ENCODE measurements around the gene OR2B6. TPM values are rescaled to one million over a fixed set of nuclear protein-coding genes. Genes with fewer than 3 reads are reported as not detected.

Gene OR2B6
- total RNA-seq, 1 experiment from 2014 or later: not detected

DNA sequence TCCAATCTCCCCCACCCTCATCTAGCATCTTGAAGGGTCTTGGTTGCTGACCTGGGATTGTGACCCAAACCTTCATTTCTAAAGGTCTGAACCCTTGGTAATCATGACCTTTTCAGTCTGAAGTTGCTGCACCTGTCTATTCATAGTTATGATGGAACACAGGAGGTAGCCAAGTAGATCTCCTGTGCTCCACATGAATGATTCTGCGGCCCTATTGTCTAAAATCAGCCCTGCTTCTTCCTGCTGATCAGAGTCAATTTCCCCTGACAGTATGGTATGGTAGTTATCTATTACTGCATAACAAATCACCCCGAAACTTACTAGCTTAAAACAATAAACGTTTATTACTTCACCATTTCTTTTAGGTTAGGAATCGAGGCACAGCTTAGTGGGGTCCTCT, 9.0 kb downstream of the OR2B6 start:
- Mint-ChIP-seq H3K27me3 (ENCODE audit: insufficient read depth, unreplicated experiment) (peaks cover 13% of the 10 kb centered on the region), H3K9me3 (ENCODE audit: unreplicated experiment) (no peaks in the 10 kb centered on the region), H3K36me3 (ENCODE audit: insufficient read depth, unreplicated experiment) (no peaks in the 10 kb centered on the region), H3K4me3 (ENCODE audit: unreplicated experiment) (no peak overlapping the region), H3K4me1 (ENCODE audit: low read depth, unreplicated experiment) (no peaks in the 10 kb centered on the region), H3K27ac (ENCODE audit: unreplicated experiment) (no peak overlapping the region)
- ChIA-PET POLR2A (no interaction called here), CTCF (no interaction called here)
- H3K36me3 ChIP-seq (ENCODE audit: control insufficient read depth, insufficient read depth, low read length): no peaks in the 10 kb centered on the region
- intact Hi-C loops (cut with micrococcal nuclease; ENCODE audit: unreplicated experiment): no loop called here
- H3K27me3 ChIP-seq (replicated peaks; ENCODE audit: control insufficient read depth, insufficient read depth, low read length): no peaks in the 10 kb centered on the region
- DNase-seq: no peak
- H3K4me3 ChIP-seq (ENCODE audit: low read depth, low read length): no peak overlapping the region
- no peaks in the 10 kb centered on the region for H3K4me1 ChIP-seq
- TF ChIP-seq, protein P1, sequence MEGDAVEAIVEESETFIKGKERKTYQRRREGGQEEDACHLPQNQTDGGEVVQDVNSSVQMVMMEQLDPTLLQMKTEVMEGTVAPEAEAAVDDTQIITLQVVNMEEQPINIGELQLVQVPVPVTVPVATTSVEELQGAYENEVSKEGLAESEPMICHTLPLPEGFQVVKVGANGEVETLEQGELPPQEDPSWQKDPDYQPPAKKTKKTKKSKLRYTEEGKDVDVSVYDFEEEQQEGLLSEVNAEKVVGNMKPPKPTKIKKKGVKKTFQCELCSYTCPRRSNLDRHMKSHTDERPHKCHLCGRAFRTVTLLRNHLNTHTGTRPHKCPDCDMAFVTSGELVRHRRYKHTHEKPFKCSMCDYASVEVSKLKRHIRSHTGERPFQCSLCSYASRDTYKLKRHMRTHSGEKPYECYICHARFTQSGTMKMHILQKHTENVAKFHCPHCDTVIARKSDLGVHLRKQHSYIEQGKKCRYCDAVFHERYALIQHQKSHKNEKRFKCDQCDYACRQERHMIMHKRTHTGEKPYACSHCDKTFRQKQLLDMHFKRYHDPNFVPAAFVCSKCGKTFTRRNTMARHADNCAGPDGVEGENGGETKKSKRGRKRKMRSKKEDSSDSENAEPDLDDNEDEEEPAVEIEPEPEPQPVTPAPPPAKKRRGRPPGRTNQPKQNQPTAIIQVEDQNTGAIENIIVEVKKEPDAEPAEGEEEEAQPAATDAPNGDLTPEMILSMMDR (IDR thresholded peaks at IDR 0.05; ENCODE audit: insufficient read depth in 1 of 2, low read depth in 1 of 2, low read length in 1 of 2, severe bottlenecking in 1 of 2, unreplicated experiment in 1 of 2): no peak
- peaks cover 5% of the 10 kb centered on the region; the same call in 1 of the 2 replicates for H3K9me3 ChIP-seq
- BruUV-seq (replicated peaks): no TSS peak

DNA sequence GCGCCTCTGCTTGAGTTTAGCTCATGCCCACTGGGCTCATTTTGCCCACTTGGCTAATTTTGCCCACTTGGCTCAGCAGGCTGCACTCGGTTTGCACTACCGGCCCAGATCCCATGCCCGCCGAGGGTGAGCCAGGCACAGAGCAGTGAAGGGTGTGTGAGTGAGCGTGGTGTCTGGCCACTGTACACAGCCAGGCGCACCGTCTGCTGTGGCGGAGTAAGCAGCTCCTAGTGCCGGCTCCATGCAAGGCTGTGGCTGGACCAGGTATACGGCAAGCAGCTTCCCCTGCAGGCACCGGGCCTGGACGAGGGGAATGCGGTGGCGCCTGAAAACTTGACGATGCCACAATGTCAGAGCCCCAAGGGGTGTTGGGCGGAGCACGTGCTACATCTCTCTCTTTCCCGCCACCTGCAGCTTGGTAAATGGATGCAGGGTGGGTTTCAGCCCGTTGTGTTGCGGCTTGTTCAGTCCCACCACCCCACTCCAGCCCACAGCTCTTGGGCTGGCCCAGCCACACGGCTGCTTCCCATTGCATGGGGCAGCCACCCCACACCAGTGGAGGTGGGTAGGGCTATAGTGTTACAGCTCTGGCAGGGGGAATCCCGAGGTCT, 9.9 kb downstream of the OR2B6 start:
- no peak overlapping the region for H3K27ac Mint-ChIP-seq (ENCODE audit: unreplicated experiment)
- H3K9me3 ChIP-seq: peaks cover 5% of the 10 kb centered on the region; the same call in 1 of the 2 replicates
- BruUV-seq (replicated peaks): no TSS peak
- no peaks in the 10 kb centered on the region for H3K4me1 ChIP-seq
- H3K4me3 Mint-ChIP-seq (ENCODE audit: unreplicated experiment): no peak overlapping the region
- no peak for DNase-seq
- no peaks in the 10 kb centered on the region for H3K9me3 Mint-ChIP-seq (ENCODE audit: unreplicated experiment)
- TF ChIP-seq, protein P1 (IDR thresholded peaks at IDR 0.05; ENCODE audit: insufficient read depth in 1 of 2, low read depth in 1 of 2, low read length in 1 of 2, severe bottlenecking in 1 of 2, unreplicated experiment in 1 of 2): no peak
- no peaks in the 10 kb centered on the region for H3K36me3 ChIP-seq (ENCODE audit: control insufficient read depth, insufficient read depth, low read length)
- intact Hi-C loops (cut with micrococcal nuclease; ENCODE audit: unreplicated experiment): no loop called here
- POLR2A ChIA-PET: no interaction called here
- peaks cover 13% of the 10 kb centered on the region for H3K27me3 Mint-ChIP-seq (ENCODE audit: insufficient read depth, unreplicated experiment)
- no peaks in the 10 kb centered on the region for H3K27me3 ChIP-seq (replicated peaks; ENCODE audit: control insufficient read depth, insufficient read depth, low read length)
- no peaks in the 10 kb centered on the region for H3K36me3 Mint-ChIP-seq (ENCODE audit: insufficient read depth, unreplicated experiment)
- CTCF ChIA-PET: no interaction called here
- H3K4me3 ChIP-seq (ENCODE audit: low read depth, low read length): no peak overlapping the region
- no peaks in the 10 kb centered on the region for H3K4me1 Mint-ChIP-seq (ENCODE audit: low read depth, unreplicated experiment)

DNA sequence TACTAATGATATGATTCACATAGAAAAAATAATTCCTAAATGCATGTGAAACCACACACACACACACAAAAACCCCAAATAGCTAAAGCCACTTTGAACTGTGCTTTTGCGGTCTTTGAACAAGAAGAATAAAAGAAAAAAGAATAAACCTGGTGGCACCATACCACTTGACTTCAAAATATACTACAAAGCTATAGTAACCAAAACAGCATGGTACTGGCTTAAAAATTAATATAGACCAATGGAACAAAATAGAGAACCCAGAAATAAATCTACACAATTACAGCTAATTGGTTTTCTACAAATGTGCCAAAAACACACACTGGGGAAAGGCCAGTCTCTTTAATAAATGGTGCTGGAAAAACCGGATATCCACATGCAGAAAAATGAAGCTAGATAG, 13.4 kb downstream of the OR2B6 start:
- intact Hi-C loops (cut with micrococcal nuclease; ENCODE audit: unreplicated experiment): no loop called here
- Mint-ChIP-seq H3K9me3 (ENCODE audit: unreplicated experiment) (no peaks in the 10 kb centered on the region), H3K27ac (ENCODE audit: unreplicated experiment) (no peak overlapping the region), H3K36me3 (ENCODE audit: insufficient read depth, unreplicated experiment) (no peaks in the 10 kb centered on the region), H3K4me3 (ENCODE audit: unreplicated experiment) (no peak overlapping the region), H3K27me3 (ENCODE audit: insufficient read depth, unreplicated experiment) (peaks cover 3% of the 10 kb centered on the region), H3K4me1 (ENCODE audit: low read depth, unreplicated experiment) (no peaks in the 10 kb centered on the region)
- no peaks in the 10 kb centered on the region for H3K27me3 ChIP-seq (replicated peaks; ENCODE audit: control insufficient read depth, insufficient read depth, low read length)
- H3K36me3 ChIP-seq (ENCODE audit: control insufficient read depth, insufficient read depth, low read length): no peaks in the 10 kb centered on the region
- ChIA-PET POLR2A (no interaction called here), CTCF (no interaction called here)
- TF ChIP-seq, protein P1 (IDR thresholded peaks at IDR 0.05; ENCODE audit: insufficient read depth in 1 of 2, low read depth in 1 of 2, low read length in 1 of 2, severe bottlenecking in 1 of 2, unreplicated experiment in 1 of 2): no peak
- no peaks in the 10 kb centered on the region for H3K4me1 ChIP-seq
- no peak overlapping the region for H3K4me3 ChIP-seq (ENCODE audit: low read depth, low read length)
- BruUV-seq (replicated peaks): no TSS peak
- no peak for DNase-seq
- 0 out of 2 replicates have a peak, but pooled peaks cover 5% of the 10 kb centered on the region for H3K9me3 ChIP-seq

Data from Caco-2 (cell line).